GM13976 (cell line): Measurements from ENCODE around the gene ERC2.

Experiments
- DNase-seq: peaks from one replicate; pipeline ENCODE4 v3.0.0; 2012; ENCODE audit warnings: low spot score
- CTCF ChIP-seq: IDR thresholded peaks from 2 replicates; pipeline ENCODE4 v1.5.1; 2012; ENCODE audit warnings: borderline replicate concordance, mild to moderate bottlenecking; ENCODE audit not compliant: insufficient read depth; ENCODE audit errors: extremely low read depth, missing control alignments, control extremely low read depth
- in situ Hi-C: fragments of 300-500 bp; cut with MboI; formaldehyde crosslinking; loops from one replicate; pipeline ENCODE4 v1.12.0; 2022; ENCODE audit warnings: low sequenced_read_pairs, mixed read lengths, inconsistent platforms; ENCODE audit not compliant: unreplicated experiment

The ERC2 gene

GRCh38 chr3:56059731-56060130 lies 408.5 kb downstream of the ERC2 start:
- DNase-seq: no peak
- no peak for TF ChIP-seq CTCF
- in situ Hi-C loops: no loop called here

- no peak for TF ChIP-seq CTCF
- DNase-seq: no peak
- in situ Hi-C loops: no loop called here
Observed at GRCh38 chr3:56055951-56056350, 412.3 kb downstream of the ERC2 start.

- TF ChIP-seq CTCF: no peak
- in situ Hi-C loops: no loop called here
- DNase-seq: no peak
Observed at GRCh38 chr3:56055546-56055945, 412.7 kb downstream of the ERC2 start.

GRCh38 chr3:56054844-56055243 lies 413.4 kb downstream of the ERC2 start:
- in situ Hi-C loops: no loop called here
- no peak for TF ChIP-seq CTCF
- DNase-seq: no peak

- DNase-seq: no peak
- in situ Hi-C loops: no loop called here
- TF ChIP-seq CTCF: no peak
Observed at GRCh38 chr3:56053727-56054126, 414.5 kb downstream of the ERC2 start.

- no peak for DNase-seq
- in situ Hi-C loops: no loop called here
- TF ChIP-seq CTCF: no peak
Observed at GRCh38 chr3:56052188-56052587, 416.1 kb downstream of the ERC2 start.

- TF ChIP-seq CTCF: no peak
- DNase-seq: no peak
- in situ Hi-C loops: no loop called here
Observed at GRCh38 chr3:56051052-56051451, 417.2 kb downstream of the ERC2 start.
